ENCODE data around the gene SH3RF3.

SH3RF3 gene

GRCh38 chr2:109397893-109398292 is 268.9 kb downstream of the SH3RF3 start:
- TF ChIP-seq CTCF (IDR thresholded peaks at IDR 0.05; ENCODE audit: insufficient read depth, low read length, poor library complexity, severe bottlenecking) = no peak
- Histone ChIP-seq H3K27me3 (replicated peaks; ENCODE audit: control insufficient read depth, insufficient read depth, low read length) (no peaks in the 10 kb centered on the region; the same call in 1 of the 2 replicates), H3K36me3 (ENCODE audit: control insufficient read depth, insufficient read depth, low read length) (no peaks in the 10 kb centered on the region), H3K4me3 (replicated peaks; ENCODE audit: low read depth, low read length) (no peak overlapping the region)
- no peak for DNase-seq (ENCODE audit: extremely low read depth, insufficient read length)

- no peak overlapping the region for H3K4me3 ChIP-seq (replicated peaks; ENCODE audit: low read depth, low read length)
- no peak for DNase-seq (ENCODE audit: extremely low read depth, insufficient read length)
- no peaks in the 10 kb centered on the region for H3K36me3 ChIP-seq (ENCODE audit: control insufficient read depth, insufficient read depth, low read length)
- H3K27me3 ChIP-seq (replicated peaks; ENCODE audit: control insufficient read depth, insufficient read depth, low read length) = no peaks in the 10 kb centered on the region; the same call in 1 of the 2 replicates
- TF ChIP-seq CTCF (IDR thresholded peaks at IDR 0.05; ENCODE audit: insufficient read depth, low read length, poor library complexity, severe bottlenecking) = no peak
Observed at GRCh38 chr2:109398366-109399015, 269.5 kb downstream of the SH3RF3 start.

- Histone ChIP-seq H3K27me3 (replicated peaks; ENCODE audit: control insufficient read depth, insufficient read depth, low read length) (no peaks in the 10 kb centered on the region; the same call in 1 of the 2 replicates), H3K4me3 (replicated peaks; ENCODE audit: low read depth, low read length) (no peak overlapping the region), H3K36me3 (ENCODE audit: control insufficient read depth, insufficient read depth, low read length) (no peaks in the 10 kb centered on the region)
- TF ChIP-seq CTCF (IDR thresholded peaks at IDR 0.05; ENCODE audit: insufficient read depth, low read length, poor library complexity, severe bottlenecking) = no peak
- no peak for DNase-seq (ENCODE audit: extremely low read depth, insufficient read length)
Observed at GRCh38 chr2:109399066-109399465, 270.1 kb downstream of the SH3RF3 start.

- Histone ChIP-seq H3K36me3 (ENCODE audit: control insufficient read depth, insufficient read depth, low read length) (no peaks in the 10 kb centered on the region), H3K4me3 (replicated peaks; ENCODE audit: low read depth, low read length) (no peak overlapping the region), H3K27me3 (replicated peaks; ENCODE audit: control insufficient read depth, insufficient read depth, low read length) (no peaks in the 10 kb centered on the region; the same call in 1 of the 2 replicates)
- TF ChIP-seq CTCF (IDR thresholded peaks at IDR 0.05; ENCODE audit: insufficient read depth, low read length, poor library complexity, severe bottlenecking) = no peak
- no peak for DNase-seq (ENCODE audit: extremely low read depth, insufficient read length)
Observed at GRCh38 chr2:109400102-109400501, 271.1 kb downstream of the SH3RF3 start.

GRCh38 chr2:109401370-109401769 is 272.4 kb downstream of the SH3RF3 start:
- Histone ChIP-seq H3K27me3 (replicated peaks; ENCODE audit: control insufficient read depth, insufficient read depth, low read length) (no peaks in the 10 kb centered on the region; the same call in 1 of the 2 replicates), H3K36me3 (ENCODE audit: control insufficient read depth, insufficient read depth, low read length) (no peaks in the 10 kb centered on the region), H3K4me3 (replicated peaks; ENCODE audit: low read depth, low read length) (no peak overlapping the region)
- TF ChIP-seq CTCF (IDR thresholded peaks at IDR 0.05; ENCODE audit: insufficient read depth, low read length, poor library complexity, severe bottlenecking) = no peak
- no peak for DNase-seq (ENCODE audit: extremely low read depth, insufficient read length)
